HepG2 (cell line): ENCODE data around the gene SLC16A6. TPM values are rescaled to one million over a fixed set of nuclear protein-coding genes. Genes with fewer than 3 reads are reported as not detected.

ENCODE experiments used
- ATAC-seq: fragments of 200-7000 bp; cut with Tn5 transposase; 3 replicates; pipeline ENCODE4 v1.9.1; 2020; ENCODE audit warnings: mild to moderate bottlenecking, moderate library complexity
- BruUV-seq: library from RNA; stranded (reverse); fragments of 400-500 nt; replicated peaks from 2 replicates; lab custom pipeline; 2021; lab: Mats Ljungman, UMichigan
- CTCF ChIA-PET: fragments of 300-600 bp; formaldehyde crosslinking; extraction: SDS; loops from one replicate; lab custom pipeline; 2021; ENCODE audit warnings: low total read pairs, inconsistent platforms, low intra/inter-chr PET ratio; lab: Yijun Ruan, JAX
- POLR2A ChIA-PET: fragments of 350-600 bp; sonication (Branson Sonifier 250); formaldehyde crosslinking; loops from one replicate; lab custom pipeline; 2020; ENCODE audit warnings: antibody characterized with exemption, inconsistent platforms; lab: Yijun Ruan, JAX
- DNase-seq: peaks from one replicate; pipeline ENCODE4 v3.0.0-alpha.2; 2015; ENCODE audit warnings: low spot score
- FAIRE-seq: peaks from 3 replicates; lab custom pipeline; 2011; peaks lifted over from hg19 to GRCh38; lab: Jason Lieb, UNC
- H2AFZ ChIP-seq: one replicate; pipeline ENCODE4 v1.6.1; 2011; ENCODE audit warnings: low read length, inconsistent platforms
- H3K27ac ChIP-seq: fragments of 300-600 bp; 3 replicates; pipeline ENCODE4 v1.8.0; 2011; ENCODE audit warnings: mixed run types, mild to moderate bottlenecking, mixed read lengths, low read length, inconsistent platforms; ENCODE audit not compliant: insufficient read depth; ENCODE audit errors: extremely low read length
- H3K27me3 ChIP-seq, 2 experiments: fragments of 200-600 bp in 1 of 2; 2 replicates in 1 of 2; 3 replicates in 1 of 2; pipeline versions ENCODE4 v1.6.0 to v1.8.0; 2011; ENCODE audit warnings: low read length in 2 of 2, mild to moderate bottlenecking in 2 of 2, moderate library complexity in 2 of 2, inconsistent platforms in 1 of 2; ENCODE audit not compliant: insufficient read depth in 2 of 2, control insufficient read depth in 1 of 2
- H3K36me3 ChIP-seq, 2 experiments: fragments of 200-600 bp in 1 of 2; replicated peaks in 1 of 2; 2 replicates in 1 of 2; 3 replicates in 1 of 2; pipeline versions ENCODE4 v1.5.1 to v1.8.0; 2011; ENCODE audit warnings: low read length in 2 of 2, inconsistent platforms in 1 of 2; ENCODE audit not compliant: insufficient read depth in 2 of 2, control insufficient read depth in 1 of 2
- H3K4me1 ChIP-seq: 2 replicates; pipeline ENCODE4 v1.5.1; 2012; ENCODE audit warnings: low read length, inconsistent platforms; ENCODE audit not compliant: insufficient read depth
- H3K4me2 ChIP-seq: 2 replicates; pipeline ENCODE4 v1.6.0; 2011; ENCODE audit warnings: low read depth, low read length, inconsistent platforms
- H3K4me3 ChIP-seq, 3 experiments: fragments of 200-600 bp in 1 of 3; sonication (generic), shearing (Covaris generic) in 1 of 3; replicated peaks in 1 of 3; 2 replicates each; pipeline ENCODE4 v1.5.1; 2011 to 2016; ENCODE audit warnings: low read length in 3 of 3, inconsistent platforms in 2 of 3, low read depth in 2 of 3, mild to moderate bottlenecking in 2 of 3, control low read depth in 1 of 3, mixed read lengths in 1 of 3; ENCODE audit not compliant: insufficient read depth in 1 of 3
- H3K79me2 ChIP-seq: one replicate; pipeline ENCODE4 v1.6.1; 2011; ENCODE audit warnings: low read length, inconsistent platforms; ENCODE audit not compliant: insufficient read depth
- H3K9ac ChIP-seq: 2 replicates; pipeline ENCODE4 v1.6.0; 2011; ENCODE audit warnings: mild to moderate bottlenecking, low read depth, low read length, inconsistent platforms; ENCODE audit not compliant: insufficient read depth
- H3K9me3 ChIP-seq: 2 replicates; pipeline ENCODE4 v1.5.1; 2012; ENCODE audit warnings: mild to moderate bottlenecking, low read length
- H4K20me1 ChIP-seq: 2 replicates; pipeline ENCODE4 v1.6.0; 2011; ENCODE audit warnings: inconsistent platforms, mild to moderate bottlenecking, low read length, moderate library complexity; ENCODE audit not compliant: insufficient read depth
- KAT8 ChIP-seq: IDR thresholded peaks from 2 replicates; pipeline ENCODE4 v1.6.1; 2016; ENCODE audit warnings: missing genetic modification reagents, missing compliant biosample characterization
- KDM1A ChIP-seq: IDR thresholded peaks from 2 replicates; pipeline ENCODE4 v1.6.1; 2016; ENCODE audit warnings: missing compliant biosample characterization
- KDM4B ChIP-seq: sonication (generic); formaldehyde crosslinking; IDR thresholded peaks from 2 replicates; pipeline ENCODE4 v1.4.0; 2020; ENCODE audit warnings: missing genetic modification reagents
- PAF1 ChIP-seq: IDR thresholded peaks from 2 replicates; pipeline ENCODE4 v1.6.1; 2016; ENCODE audit warnings: missing genetic modification reagents, missing compliant biosample characterization
- RFX5 ChIP-seq: IDR thresholded peaks from 2 replicates; pipeline ENCODE4 v1.6.1; 2011; ENCODE audit warnings: low read depth, low read length, improper control_type of control experiment
- SMYD3 ChIP-seq: sonication (generic); formaldehyde crosslinking; IDR thresholded peaks from 2 replicates; pipeline ENCODE4 v1.8.1; 2023; ENCODE audit warnings: mild to moderate bottlenecking, missing genetic modification reagents
- SNAPC2 ChIP-seq: sonication (generic); formaldehyde crosslinking; IDR thresholded peaks from 2 replicates; pipeline ENCODE4 v1.8.1; 2022; ENCODE audit warnings: mild to moderate bottlenecking, missing genetic modification reagents
- STAT6 ChIP-seq: sonication (generic); formaldehyde crosslinking; IDR thresholded peaks from 2 replicates; pipeline ENCODE4 v1.4.0; 2020; ENCODE audit warnings: missing genetic modification reagents, mild to moderate bottlenecking, borderline replicate concordance
- SUZ12 ChIP-seq: fragments of 150-350 bp; IDR thresholded peaks from 2 replicates; pipeline ENCODE4 v1.6.1; 2014; ENCODE audit warnings: low read depth, low read length
- ZNF3 ChIP-seq: IDR thresholded peaks from 2 replicates; pipeline ENCODE4 v1.7.0; 2017; ENCODE audit warnings: inconsistent platforms
- ZNF597 ChIP-seq: sonication (generic); formaldehyde crosslinking; IDR thresholded peaks from 2 replicates; pipeline ENCODE4 v1.5.0; 2020; ENCODE audit warnings: missing genetic modification reagents
- ZNF639 ChIP-seq: conservative IDR thresholded peaks from 2 replicates; pipeline ENCODE4 v1.6.1; 2018; ENCODE audit warnings: missing genetic modification reagents
- WGBS: methylation state at CpG from one replicate; pipeline ENCODE4 v1.1.6; 2017; ENCODE audit warnings: low lambda C conversion rate; 5-methylcytosine and 5-hydroxymethylcytosine counted together
- in situ Hi-C: cut with HindIII; loops from 2 replicates; pipeline ENCODE4 v1.10.0; 2017; ENCODE audit warnings: low pct_unique_long_range_greater_than_20kb; ENCODE audit not compliant: extremely low pct_ligation_motif_present
- intact Hi-C: fragments of 100-400 bp; cut with micrococcal nuclease; formaldehyde crosslinking; loops from one replicate; pipeline ENCODE4 v1.10.0; 2022; ENCODE audit not compliant: unreplicated experiment
- polyA plus RNA-seq, 8 experiments: library from polyadenylated mRNA; depleted of rRNA in 3 of 8; stranded (reverse) in 7 of 8; unstranded in 1 of 8; fragments of >200 nt; fragmentation: Illumina TruSeq in 4 of 8; extraction: Trizol in 4 of 8; gene quantifications; 2 replicates each; pipeline versions ENCODE4 v1.2.1 to v1.2.3, GENCODE V29; 2011 to 2016; ENCODE audit warnings: low read depth in 4 of 8, missing spikeins in 1 of 8, mixed read lengths in 1 of 8; ENCODE audit not compliant: insufficient read depth in 1 of 8
- total RNA-seq, 5 experiments: library from RNA; depleted of rRNA; stranded (reverse); fragments of >200 nt; fragmentation: Illumina TruSeq; extraction: Trizol; gene quantifications; 2 replicates each; pipeline ENCODE4 v1.2.3, GENCODE V29; 2016; ENCODE audit warnings: low read depth in 1 of 5

The SLC16A6 gene
- total and polyA plus RNA-seq, 2 of the 13 experiments (the other 11 are each of a cell fraction or from before 2014, with no cell fraction given) = 1.1 to 44.7 TPM

GRCh38 chr17:68294196-68294555, 3.2 kb upstream of the SLC16A6 start:
- BruUV-seq = no TSS peak
- Histone ChIP-seq H3K4me2 (no peak overlapping the region), H4K20me1 (no peaks in the 10 kb centered on the region), H3K9me3 (no peaks in the 10 kb centered on the region), H3K4me3 (no peak overlapping the region), H3K27ac (no peak overlapping the region), H3K36me3 (no peaks in the 10 kb centered on the region), H3K4me1 (peaks cover 58% of the 10 kb centered on the region), H3K79me2 (peaks cover 3% of the 10 kb centered on the region), H2AFZ (no peak overlapping the region), H3K9ac (no peak overlapping the region), H3K27me3 (peaks cover 0 to 3% of the 10 kb centered on the region in 2 experiments; a peak in 1 of 5 replicates)
- in situ Hi-C loops = loop anchor here (5.0 to 25.0 kb wide), 2 partner anchors 83 to 468 kb away; no protein-coding TSS in a partner anchor
- TF ChIP-seq SMYD3 (CRISPR knock-in tag) (no peak), RFX5 (peak; percentile 96)
- POLR2A ChIA-PET = interaction anchor here (1.2 kb wide), 2 partner anchors 89 to 105 kb away, joined by 3 to 4 read pairs; no protein-coding TSS in a partner anchor
- DNase-seq (no peak), ATAC-seq (no peak), FAIRE-seq (no peak)
- WGBS = 82% methylated on average over 3 of the region's 3 CpGs
- CTCF ChIA-PET = no interaction called here
- intact Hi-C loops = no loop called here

GRCh38 chr17:68293490-68294195, 2.7 kb upstream of the SLC16A6 start:
- Histone ChIP-seq H3K27me3 (peaks cover 0 to 3% of the 10 kb centered on the region in 2 experiments; a peak in 1 of 5 replicates), H3K36me3 (no peaks in the 10 kb centered on the region), H3K27ac (no peak overlapping the region), H3K9ac (no peak overlapping the region), H2AFZ (no peak overlapping the region), H3K9me3 (no peaks in the 10 kb centered on the region), H4K20me1 (no peaks in the 10 kb centered on the region), H3K4me2 (0 out of 2 replicates have a peak overlapping the region, but pooled peaks have one; percentile 18), H3K4me1 (peaks cover 63% of the 10 kb centered on the region), H3K4me3 (peak overlapping the region in 1 of 3 experiments; percentile 74; a peak in 2 of 6 replicates), H3K79me2 (peaks cover 3% of the 10 kb centered on the region)
- CTCF ChIA-PET = interaction anchor here (1.8 kb wide), 1 partner anchor 105 kb away, joined by 9 read pairs; no protein-coding TSS in a partner anchor
- intact Hi-C loops = loop anchor here (2.0 kb wide), 1 partner anchor 85 kb away; no protein-coding TSS in a partner anchor
- FAIRE-seq = no peak
- in situ Hi-C loops = loop anchor here (5.0 to 25.0 kb wide), 2 partner anchors 84 to 469 kb away; no protein-coding TSS in a partner anchor
- ATAC-seq = no peak
- DNase-seq = no peak
- no TSS peak for BruUV-seq
- POLR2A ChIA-PET = interaction anchor here (1.2 to 1.6 kb wide), 4 partner anchors 9 to 105 kb away, joined by 3 to 9 read pairs (median 4); no protein-coding TSS in a partner anchor
- WGBS = 97% methylated on average over 6 of the region's 6 CpGs
- TF ChIP-seq SNAPC2 (CRISPR knock-in tag) = no peak
- TF ChIP-seq PAF1 (CRISPR knock-in tag) = no peak
- TF ChIP-seq ZNF639 (CRISPR knock-in tag) = no peak
- no peak for TF ChIP-seq STAT6 (CRISPR knock-in tag)
- no peak for TF ChIP-seq ZNF3
- no peak for TF ChIP-seq ZNF597 (CRISPR knock-in tag)
- TF ChIP-seq SUZ12 = no peak
- TF ChIP-seq KAT8 (CRISPR knock-in tag) = no peak
- no peak for TF ChIP-seq KDM4B (CRISPR knock-in tag)
- TF ChIP-seq KDM1A = peak; percentile 95
